ENCODE measurements around the gene ZNF362.

DNA sequence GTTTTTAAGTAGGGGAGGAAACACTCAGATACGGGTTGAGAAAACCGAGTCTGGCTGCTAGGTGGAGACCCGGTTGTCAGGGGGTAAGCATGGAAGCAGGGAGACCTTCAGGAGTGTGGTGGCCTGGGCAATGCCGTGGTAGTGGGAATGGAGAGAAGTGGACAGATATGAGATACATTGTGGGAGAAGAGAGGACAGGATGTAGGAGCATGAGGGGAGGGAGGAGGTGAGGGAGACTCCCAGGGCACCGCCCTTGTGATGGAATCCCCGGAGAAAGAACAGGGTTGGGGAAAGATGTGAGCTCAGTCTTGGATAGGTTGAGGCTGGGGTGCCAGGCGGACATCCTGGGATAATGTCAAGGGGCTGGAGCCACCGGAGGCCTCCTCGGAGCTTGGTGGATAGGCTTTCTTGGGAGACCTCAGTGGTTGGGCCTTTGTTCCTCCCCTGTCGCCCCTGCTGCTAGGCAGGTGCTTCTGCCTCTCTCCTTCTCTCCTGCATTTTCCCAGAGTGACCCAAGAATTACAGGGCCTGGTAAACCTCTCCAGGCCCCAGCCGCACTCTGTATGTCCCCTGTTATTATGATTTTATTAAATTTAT lies 21.3 kb downstream of the ZNF362 start:
- TF ChIP-seq, protein P1, sequence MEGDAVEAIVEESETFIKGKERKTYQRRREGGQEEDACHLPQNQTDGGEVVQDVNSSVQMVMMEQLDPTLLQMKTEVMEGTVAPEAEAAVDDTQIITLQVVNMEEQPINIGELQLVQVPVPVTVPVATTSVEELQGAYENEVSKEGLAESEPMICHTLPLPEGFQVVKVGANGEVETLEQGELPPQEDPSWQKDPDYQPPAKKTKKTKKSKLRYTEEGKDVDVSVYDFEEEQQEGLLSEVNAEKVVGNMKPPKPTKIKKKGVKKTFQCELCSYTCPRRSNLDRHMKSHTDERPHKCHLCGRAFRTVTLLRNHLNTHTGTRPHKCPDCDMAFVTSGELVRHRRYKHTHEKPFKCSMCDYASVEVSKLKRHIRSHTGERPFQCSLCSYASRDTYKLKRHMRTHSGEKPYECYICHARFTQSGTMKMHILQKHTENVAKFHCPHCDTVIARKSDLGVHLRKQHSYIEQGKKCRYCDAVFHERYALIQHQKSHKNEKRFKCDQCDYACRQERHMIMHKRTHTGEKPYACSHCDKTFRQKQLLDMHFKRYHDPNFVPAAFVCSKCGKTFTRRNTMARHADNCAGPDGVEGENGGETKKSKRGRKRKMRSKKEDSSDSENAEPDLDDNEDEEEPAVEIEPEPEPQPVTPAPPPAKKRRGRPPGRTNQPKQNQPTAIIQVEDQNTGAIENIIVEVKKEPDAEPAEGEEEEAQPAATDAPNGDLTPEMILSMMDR (IDR thresholded peaks at IDR 0.05; ENCODE audit: insufficient read depth, low read length): no peak
- TF ChIP-seq, protein P2, sequence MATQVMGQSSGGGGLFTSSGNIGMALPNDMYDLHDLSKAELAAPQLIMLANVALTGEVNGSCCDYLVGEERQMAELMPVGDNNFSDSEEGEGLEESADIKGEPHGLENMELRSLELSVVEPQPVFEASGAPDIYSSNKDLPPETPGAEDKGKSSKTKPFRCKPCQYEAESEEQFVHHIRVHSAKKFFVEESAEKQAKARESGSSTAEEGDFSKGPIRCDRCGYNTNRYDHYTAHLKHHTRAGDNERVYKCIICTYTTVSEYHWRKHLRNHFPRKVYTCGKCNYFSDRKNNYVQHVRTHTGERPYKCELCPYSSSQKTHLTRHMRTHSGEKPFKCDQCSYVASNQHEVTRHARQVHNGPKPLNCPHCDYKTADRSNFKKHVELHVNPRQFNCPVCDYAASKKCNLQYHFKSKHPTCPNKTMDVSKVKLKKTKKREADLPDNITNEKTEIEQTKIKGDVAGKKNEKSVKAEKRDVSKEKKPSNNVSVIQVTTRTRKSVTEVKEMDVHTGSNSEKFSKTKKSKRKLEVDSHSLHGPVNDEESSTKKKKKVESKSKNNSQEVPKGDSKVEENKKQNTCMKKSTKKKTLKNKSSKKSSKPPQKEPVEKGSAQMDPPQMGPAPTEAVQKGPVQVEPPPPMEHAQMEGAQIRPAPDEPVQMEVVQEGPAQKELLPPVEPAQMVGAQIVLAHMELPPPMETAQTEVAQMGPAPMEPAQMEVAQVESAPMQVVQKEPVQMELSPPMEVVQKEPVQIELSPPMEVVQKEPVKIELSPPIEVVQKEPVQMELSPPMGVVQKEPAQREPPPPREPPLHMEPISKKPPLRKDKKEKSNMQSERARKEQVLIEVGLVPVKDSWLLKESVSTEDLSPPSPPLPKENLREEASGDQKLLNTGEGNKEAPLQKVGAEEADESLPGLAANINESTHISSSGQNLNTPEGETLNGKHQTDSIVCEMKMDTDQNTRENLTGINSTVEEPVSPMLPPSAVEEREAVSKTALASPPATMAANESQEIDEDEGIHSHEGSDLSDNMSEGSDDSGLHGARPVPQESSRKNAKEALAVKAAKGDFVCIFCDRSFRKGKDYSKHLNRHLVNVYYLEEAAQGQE (IDR thresholded peaks at IDR 0.05; ENCODE audit: insufficient replicate concordance, low read depth): no peak
- TF ChIP-seq POLR2AphosphoS5 (IDR thresholded peaks at IDR 0.05; ENCODE audit: low read depth) (no peak), GABPA (IDR thresholded peaks at IDR 0.05; ENCODE audit: low read depth) (no peak), SPI1 (IDR thresholded peaks at IDR 0.05; ENCODE audit: borderline replicate concordance, low read depth) (no peak)

Measured in HL-60 (cell line).